ENCODE results near the gene NOC2L. TPM values are rescaled to one million over a fixed set of nuclear protein-coding genes. Genes with fewer than 3 reads are reported as not detected.

NOC2L gene
- total RNA-seq, 2 donors from 2014 or later: 83.5 to 97.3 TPM

DNA sequence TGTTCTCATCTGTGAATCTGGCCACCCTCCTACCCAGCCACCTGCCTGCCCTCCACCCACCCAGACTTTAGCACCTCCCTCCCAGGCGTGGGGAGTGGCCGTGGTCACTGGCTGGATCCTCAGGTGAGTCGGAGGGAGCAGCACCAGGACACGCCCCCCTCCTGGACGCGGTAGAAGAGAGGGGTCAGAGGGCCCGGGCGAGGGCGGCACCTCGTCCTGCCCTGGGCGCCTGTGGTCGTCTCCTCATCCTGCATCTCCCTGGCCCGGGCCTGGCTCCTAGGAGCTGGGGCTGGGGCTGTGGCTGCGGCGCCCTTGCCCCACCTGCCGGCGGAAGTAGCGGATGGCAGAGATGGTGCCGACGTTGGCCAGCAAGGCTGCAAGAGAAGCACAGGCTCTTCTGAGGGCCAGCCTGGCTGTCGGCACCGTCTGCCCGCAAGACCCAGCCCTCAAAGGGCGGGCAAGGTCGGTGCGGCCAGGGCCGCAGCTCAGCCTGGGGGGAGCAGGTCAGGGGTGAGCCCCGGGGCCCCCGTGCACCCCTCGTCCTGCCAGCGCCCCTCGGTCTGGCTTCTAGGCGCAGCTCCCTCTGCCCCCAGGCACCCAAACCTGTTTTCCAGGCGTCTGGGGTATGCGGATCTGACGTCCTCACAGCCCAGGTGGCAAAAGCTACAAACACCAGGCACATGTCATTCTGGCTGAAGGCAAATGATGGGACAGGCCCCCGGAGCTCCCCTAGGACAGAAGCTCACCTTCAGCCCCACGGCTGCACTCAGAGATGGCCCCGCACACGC lies 17.0 kb upstream of the NOC2L start:
- TF ChIP-seq, protein P1, sequence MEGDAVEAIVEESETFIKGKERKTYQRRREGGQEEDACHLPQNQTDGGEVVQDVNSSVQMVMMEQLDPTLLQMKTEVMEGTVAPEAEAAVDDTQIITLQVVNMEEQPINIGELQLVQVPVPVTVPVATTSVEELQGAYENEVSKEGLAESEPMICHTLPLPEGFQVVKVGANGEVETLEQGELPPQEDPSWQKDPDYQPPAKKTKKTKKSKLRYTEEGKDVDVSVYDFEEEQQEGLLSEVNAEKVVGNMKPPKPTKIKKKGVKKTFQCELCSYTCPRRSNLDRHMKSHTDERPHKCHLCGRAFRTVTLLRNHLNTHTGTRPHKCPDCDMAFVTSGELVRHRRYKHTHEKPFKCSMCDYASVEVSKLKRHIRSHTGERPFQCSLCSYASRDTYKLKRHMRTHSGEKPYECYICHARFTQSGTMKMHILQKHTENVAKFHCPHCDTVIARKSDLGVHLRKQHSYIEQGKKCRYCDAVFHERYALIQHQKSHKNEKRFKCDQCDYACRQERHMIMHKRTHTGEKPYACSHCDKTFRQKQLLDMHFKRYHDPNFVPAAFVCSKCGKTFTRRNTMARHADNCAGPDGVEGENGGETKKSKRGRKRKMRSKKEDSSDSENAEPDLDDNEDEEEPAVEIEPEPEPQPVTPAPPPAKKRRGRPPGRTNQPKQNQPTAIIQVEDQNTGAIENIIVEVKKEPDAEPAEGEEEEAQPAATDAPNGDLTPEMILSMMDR (conservative IDR thresholded peaks at IDR 0.05): peak; percentile 80
- Mint-ChIP-seq H3K27ac (no peak overlapping the region), H3K4me3 (no peak overlapping the region), H3K27me3 (ENCODE audit: insufficient read depth) (peaks cover 23% of the 10 kb centered on the region), H3K36me3 (ENCODE audit: low read depth) (peaks cover 3% of the 10 kb centered on the region), H3K9me3 (peaks cover 5% of the 10 kb centered on the region), H3K4me1 (no peaks in the 10 kb centered on the region)
- H3K9me3 ChIP-seq (ENCODE audit: control insufficient read depth, low read length): no peaks in the 10 kb centered on the region
- H3K4me3 ChIP-seq (ENCODE audit: low read length): no peak overlapping the region
- 13 to 31% methylated on average over 11 to 39 of the region's 40 CpGs for WGBS, 2 experiments (ENCODE audit: insufficient coverage in 1 of 2, insufficient read length in 1 of 2)
- H3K27me3 ChIP-seq (ENCODE audit: control insufficient read depth, insufficient read depth, low read length, poor library complexity, severe bottlenecking): peaks cover 17% of the 10 kb centered on the region
- no peak overlapping the region for H3K9ac ChIP-seq (ENCODE audit: extremely low read depth, low read length, poor library complexity, severe bottlenecking)
- no peaks in the 10 kb centered on the region for H3K4me1 ChIP-seq (ENCODE audit: control insufficient read depth, insufficient read depth, low read length)
- no peaks in the 10 kb centered on the region for H3K36me3 ChIP-seq (ENCODE audit: control insufficient read depth, insufficient read depth, low read length)
- H3K27ac ChIP-seq (ENCODE audit: low read depth, low read length): no peak overlapping the region
- peak; percentile 96 for DNase-seq

DNA sequence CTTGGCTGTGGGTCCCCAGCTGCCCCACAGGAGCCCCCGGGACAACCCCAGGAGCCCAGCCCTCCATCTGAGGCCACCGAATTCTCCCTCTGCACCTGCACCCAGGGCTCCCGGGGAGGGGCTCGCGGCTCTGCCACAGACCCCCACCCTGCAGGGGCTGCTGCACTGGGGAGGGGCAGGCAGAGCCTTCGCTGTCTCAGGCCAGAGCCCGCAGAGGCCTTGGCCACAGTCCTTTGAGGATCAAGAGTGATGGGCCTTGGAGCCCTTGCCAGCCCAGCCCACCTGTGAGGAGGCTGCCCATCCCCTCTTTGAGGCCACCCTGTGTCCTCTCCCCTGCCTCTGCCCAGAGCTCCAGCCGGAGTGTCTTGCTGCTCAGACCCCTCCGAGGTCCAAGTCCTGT lies 16.3 kb upstream of the NOC2L start:
- Histone ChIP-seq H3K36me3 (ENCODE audit: control insufficient read depth, insufficient read depth, low read length) (no peaks in the 10 kb centered on the region), H3K9me3 (ENCODE audit: control insufficient read depth, low read length) (no peaks in the 10 kb centered on the region), H3K27me3 (ENCODE audit: control insufficient read depth, insufficient read depth, low read length, poor library complexity, severe bottlenecking) (peaks cover 20% of the 10 kb centered on the region), H3K4me3 (ENCODE audit: low read length) (no peak overlapping the region), H3K9ac (ENCODE audit: extremely low read depth, low read length, poor library complexity, severe bottlenecking) (no peak overlapping the region), H3K27ac (ENCODE audit: low read depth, low read length) (no peak overlapping the region), H3K4me1 (ENCODE audit: control insufficient read depth, insufficient read depth, low read length) (no peaks in the 10 kb centered on the region)
- TF ChIP-seq, protein P1 (conservative IDR thresholded peaks at IDR 0.05): no peak
- no peaks in the 10 kb centered on the region for H3K4me1 Mint-ChIP-seq
- peaks cover 21% of the 10 kb centered on the region for H3K27me3 Mint-ChIP-seq (ENCODE audit: insufficient read depth)
- H3K9me3 Mint-ChIP-seq: peaks cover 5% of the 10 kb centered on the region
- no peak overlapping the region for H3K4me3 Mint-ChIP-seq
- WGBS, 2 experiments (ENCODE audit: insufficient coverage in 1 of 2, insufficient read length in 1 of 2): 76 to 88% methylated on average over 4 to 9 of the region's 9 CpGs
- DNase-seq: no peak
- H3K36me3 Mint-ChIP-seq (ENCODE audit: low read depth): peaks cover 3% of the 10 kb centered on the region
- H3K27ac Mint-ChIP-seq: no peak overlapping the region

DNA sequence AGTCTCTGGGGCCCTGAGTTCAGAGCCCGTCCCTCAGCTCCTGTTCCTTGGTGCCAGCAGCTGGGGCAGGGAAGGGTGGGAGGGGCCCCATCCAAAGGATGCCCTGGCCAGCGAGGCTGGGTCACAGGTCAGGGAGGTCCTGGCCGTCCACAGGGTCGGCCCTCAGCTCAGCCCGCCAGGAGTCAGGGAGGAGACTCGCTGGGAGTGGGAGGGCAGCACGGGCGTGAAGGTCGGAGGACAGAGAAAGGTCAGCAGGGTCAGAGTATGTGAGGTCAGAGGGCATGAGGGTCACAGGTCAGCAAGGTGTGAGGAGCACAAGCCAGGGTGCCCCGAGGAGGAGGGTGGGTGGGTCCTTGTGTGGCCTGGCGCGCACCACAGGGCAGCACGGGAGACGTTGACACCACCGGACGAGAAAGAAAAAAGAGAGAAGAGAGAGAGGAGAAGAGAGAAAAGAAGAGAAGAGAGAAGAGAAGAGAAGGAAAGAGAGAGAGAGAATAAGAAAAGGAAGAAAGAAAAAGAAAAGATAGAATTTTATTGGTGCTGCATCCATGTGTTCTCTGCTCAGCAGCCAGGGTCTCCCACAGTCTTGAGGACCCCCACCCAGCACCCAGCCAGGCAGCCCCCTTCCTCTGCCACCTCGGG lies 15.8 kb upstream of the NOC2L start:
- DNase-seq: no peak
- TF ChIP-seq, protein P1 (conservative IDR thresholded peaks at IDR 0.05): no peak
- Histone ChIP-seq H3K36me3 (ENCODE audit: control insufficient read depth, insufficient read depth, low read length) (no peaks in the 10 kb centered on the region), H3K9ac (ENCODE audit: extremely low read depth, low read length, poor library complexity, severe bottlenecking) (no peak overlapping the region), H3K4me1 (ENCODE audit: control insufficient read depth, insufficient read depth, low read length) (no peaks in the 10 kb centered on the region), H3K27ac (ENCODE audit: low read depth, low read length) (no peak overlapping the region), H3K27me3 (ENCODE audit: control insufficient read depth, insufficient read depth, low read length, poor library complexity, severe bottlenecking) (peaks cover 25% of the 10 kb centered on the region), H3K4me3 (ENCODE audit: low read length) (no peak overlapping the region), H3K9me3 (ENCODE audit: control insufficient read depth, low read length) (no peaks in the 10 kb centered on the region)
- H3K27me3 Mint-ChIP-seq (ENCODE audit: insufficient read depth): peaks cover 21% of the 10 kb centered on the region
- H3K36me3 Mint-ChIP-seq (ENCODE audit: low read depth): peaks cover 3% of the 10 kb centered on the region
- H3K4me1 Mint-ChIP-seq: no peaks in the 10 kb centered on the region
- H3K4me3 Mint-ChIP-seq: no peak overlapping the region
- 91 to 92% methylated on average over 10 to 17 of the region's 17 CpGs for WGBS, 2 experiments (ENCODE audit: insufficient coverage in 1 of 2, insufficient read length in 1 of 2)
- H3K27ac Mint-ChIP-seq: no peak overlapping the region
- H3K9me3 Mint-ChIP-seq: peaks cover 5% of the 10 kb centered on the region
